Suppressor macrophage (primary cell): ENCODE data around the gene ZNF804A.
"Not testable (repeated sequence)": the region's sequence is repeated elsewhere in the genome, so short reads cannot be mapped to it uniquely, and the experiment has no call there.

Experiments used
- DNase-seq, 4 experiments: peaks; one replicate each; pipeline ENCODE4 v3.0.0-alpha.2; 2020 to 2022

The ZNF804A gene

DNA sequence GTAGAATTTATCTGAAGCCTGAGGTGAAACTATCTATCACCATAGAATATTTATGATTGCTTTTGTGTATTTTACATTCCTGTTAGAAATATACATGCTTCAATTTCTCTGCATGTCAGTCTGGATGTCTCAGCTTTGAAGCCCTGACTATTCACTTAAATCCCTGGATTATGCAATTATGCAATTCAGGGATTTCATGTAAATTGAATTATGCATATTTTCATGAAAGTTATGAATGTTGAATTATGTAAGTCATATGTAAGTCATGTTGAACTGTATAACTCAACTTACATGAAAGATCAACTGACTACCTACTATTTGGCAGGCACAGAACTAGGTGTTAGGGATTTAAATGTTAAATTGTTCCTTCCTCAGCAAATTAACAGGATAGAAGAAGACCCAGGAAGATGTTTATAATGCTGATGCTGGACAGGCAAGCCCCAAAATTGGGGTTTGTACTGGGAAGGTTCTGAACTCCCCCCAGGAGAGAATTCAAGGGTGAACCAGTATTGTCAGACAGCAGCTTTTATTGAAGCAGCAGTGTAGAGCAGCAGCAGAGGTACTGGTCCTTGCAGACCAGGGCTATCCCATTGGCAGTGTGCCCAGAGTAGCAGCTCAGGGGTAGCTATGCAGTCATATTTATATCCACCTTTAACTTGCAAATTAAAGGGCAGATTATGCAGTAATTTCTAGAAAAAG, 236.5 kb downstream of the ZNF804A start:
- DNase-seq, result no peak

DNA sequence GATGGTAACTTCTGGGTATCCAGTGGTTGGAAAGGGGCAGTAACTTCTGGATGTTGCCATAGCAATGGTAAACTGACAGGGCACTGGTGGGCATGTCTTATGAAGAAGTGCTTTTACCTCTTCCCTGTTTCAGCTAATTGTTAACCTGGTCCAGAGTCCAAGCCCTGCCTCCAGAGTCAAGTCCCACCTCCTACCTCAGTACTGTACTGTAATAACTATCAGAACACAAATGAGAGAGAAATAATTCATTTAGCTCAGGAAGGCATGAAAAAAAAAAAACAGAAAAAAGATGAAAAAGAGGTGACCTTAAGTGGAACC, 237.0 kb downstream of the ZNF804A start:
- no peak for DNase-seq

GRCh38 chr2:184847331-184847730, 249.0 kb downstream of the ZNF804A start:
- no peak for DNase-seq

DNA sequence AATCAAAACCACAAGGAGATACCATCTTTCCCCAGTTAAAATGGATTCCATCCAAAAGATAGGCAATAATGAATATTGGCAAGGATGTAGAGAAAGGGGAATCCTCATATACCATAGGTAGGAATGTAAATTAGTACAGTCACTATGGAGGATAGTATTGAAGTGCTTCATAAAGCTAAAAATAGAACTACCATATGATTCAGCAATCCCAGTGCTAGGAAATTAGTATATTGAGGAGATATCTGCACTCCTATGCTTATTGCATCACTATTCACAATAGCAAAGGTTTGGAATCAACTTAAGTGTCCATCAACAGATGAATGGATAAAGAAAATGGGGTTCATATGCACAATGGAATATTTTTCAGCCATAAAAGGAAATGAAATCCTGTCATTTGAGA, 251.2 kb downstream of the ZNF804A start:
- DNase-seq, result no peak

DNA sequence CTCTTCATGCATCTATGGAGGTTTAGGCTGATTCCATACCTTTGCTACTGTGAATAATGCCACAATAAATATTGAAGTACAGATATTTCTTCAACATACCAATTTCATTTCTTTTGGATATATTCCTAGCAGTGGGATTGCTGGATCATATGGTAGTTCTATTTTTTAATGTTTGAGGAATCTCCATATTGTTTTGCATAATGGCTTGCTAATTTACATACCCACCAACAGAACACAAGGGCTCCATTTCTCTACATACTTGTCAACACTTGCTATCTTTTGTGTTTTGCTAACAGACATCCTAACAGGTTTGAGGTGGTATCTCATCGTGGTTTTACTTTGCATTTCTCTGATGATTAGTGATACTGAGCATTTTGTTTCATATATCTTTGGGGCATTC, 253.2 kb downstream of the ZNF804A start:
- no peak for DNase-seq

DNA sequence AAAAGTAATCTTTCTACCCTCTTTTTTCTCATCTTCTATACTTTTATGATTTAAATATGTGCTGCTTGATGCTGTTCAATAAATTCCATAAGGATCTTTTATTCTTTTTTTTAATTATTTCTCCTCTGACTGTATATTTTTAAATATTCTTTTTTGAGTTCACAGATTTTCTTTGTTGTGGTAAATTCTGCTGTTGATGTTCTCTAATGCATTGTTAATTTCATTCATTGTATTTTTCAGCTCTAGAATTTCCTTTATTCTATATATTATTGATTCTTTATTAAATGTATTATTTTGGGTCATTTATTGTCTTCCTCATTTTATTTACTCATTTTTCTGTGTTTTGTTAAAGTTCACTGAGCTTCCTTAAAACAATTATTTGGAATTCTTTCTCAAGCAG, 260.9 kb downstream of the ZNF804A start:
- DNase-seq, result no peak

- no peak for DNase-seq
Measured at GRCh38 chr2:184860744-184861143, 262.4 kb downstream of the ZNF804A start.

GRCh38 chr2:184875212-184875611, 276.9 kb downstream of the ZNF804A start:
- no peak for DNase-seq

- no peak for DNase-seq
Measured at GRCh38 chr2:184875911-184876310, 277.6 kb downstream of the ZNF804A start.

DNA sequence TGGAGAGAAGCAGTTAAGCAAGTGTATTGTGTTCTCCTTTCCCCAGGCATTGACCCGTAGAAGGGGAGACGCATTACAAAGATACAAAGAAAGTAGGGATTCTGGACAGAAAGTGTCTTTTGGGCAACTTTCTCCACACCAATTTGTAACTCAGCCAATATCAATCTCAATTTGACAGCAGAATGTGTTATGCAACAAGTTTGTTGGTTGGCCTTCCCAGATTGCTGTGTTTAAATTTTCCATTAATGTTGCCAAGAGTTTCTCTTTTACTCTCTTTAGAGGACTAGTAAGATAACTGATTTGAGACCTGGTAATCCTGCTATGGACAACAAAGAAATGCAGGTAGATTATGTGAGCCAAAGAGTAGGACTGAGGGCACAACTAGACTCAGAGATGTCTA, 279.6 kb downstream of the ZNF804A start:
- no peak for DNase-seq

GRCh38 chr2:184879671-184880070, 281.3 kb downstream of the ZNF804A start:
- no peak for DNase-seq

DNA sequence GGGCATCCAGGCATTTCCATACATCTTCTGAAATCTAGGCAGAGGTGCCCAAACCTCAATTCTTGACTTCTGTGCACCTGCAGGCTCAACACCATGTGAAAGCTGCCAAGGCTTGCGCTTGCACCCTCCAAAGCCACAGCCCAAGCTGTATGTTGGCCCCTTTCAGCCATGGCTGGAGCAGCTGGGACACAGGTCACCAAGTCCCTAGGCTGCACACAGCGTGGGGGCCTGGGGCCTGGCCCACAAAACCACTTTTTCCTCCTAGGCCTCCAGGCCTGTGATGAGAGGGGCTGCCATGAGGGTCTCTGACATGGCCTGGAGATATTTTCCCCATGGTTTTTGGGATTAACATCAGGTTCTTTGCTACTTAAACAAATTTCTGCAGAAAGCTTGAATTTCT, 288.3 kb downstream of the ZNF804A start:
- not testable (repeated sequence) for DNase-seq

DNA sequence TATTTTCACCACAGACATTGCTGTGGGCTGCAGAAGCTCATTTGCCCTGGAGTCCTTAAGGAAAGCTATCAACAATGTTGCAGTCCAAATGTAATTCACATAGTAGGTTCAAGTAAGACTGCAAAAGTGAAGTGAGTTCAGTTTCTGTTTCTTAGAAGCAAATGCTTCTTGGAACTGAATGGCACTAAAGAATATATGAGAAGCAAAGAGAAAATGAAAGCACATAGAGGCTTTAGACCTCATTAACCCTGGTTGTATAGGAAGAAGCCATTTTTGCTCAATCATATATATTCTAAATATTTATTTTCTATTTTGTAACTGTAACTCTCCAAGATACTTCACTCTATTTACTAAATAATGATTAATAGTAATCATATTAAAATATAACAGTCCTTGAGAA, 292.0 kb downstream of the ZNF804A start:
- no peak for DNase-seq

DNA sequence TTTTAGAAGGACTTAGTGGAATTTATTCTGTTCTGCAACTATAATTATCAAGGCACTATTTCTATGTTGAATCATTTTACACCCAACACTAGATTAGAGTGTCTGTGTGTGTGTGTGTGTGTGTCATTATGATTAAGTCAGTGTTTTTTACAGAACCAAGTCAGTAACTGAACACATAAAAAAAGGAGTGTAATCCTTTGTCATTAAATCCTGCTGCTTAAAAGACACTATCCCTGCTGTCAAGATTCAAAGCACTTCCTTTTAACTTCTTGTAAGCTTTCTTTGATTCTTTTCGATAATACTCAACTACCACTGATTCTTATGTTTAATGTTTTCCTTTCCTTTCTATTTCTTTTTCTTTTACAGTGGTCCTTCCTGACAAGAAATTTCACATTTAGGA, 306.7 kb downstream of the ZNF804A start:
- DNase-seq, result no peak

- DNase-seq, result no peak
Measured at GRCh38 chr2:184906160-184906559, 307.8 kb downstream of the ZNF804A start.

DNA sequence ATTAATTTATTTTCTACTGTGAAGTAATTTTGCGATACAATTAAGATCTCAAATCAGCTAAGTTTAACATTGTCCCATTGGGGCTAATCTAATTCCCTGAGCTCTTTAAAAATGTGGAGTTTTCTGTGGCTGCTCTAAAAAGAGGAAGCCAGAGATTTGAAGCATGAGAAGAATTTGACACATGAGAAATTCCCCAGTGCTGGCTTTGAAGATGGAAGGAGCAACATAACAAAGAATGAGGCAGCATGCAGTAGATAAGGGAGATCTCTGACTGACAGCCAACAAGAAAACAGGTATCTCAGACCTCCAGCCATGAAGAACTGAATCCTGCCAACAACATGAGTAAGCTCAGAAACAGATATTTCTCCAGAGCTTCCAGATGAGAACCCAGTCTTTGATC, 308.4 kb downstream of the ZNF804A start:
- peak in 1 of 4 experiments; percentile 7 for DNase-seq

GRCh38 chr2:184908966-184909365, 310.6 kb downstream of the ZNF804A start:
- no peak for DNase-seq

GRCh38 chr2:184920451-184920965, 322.2 kb downstream of the ZNF804A start:
- DNase-seq, result no peak

GRCh38 chr2:184921676-184922075, 323.3 kb downstream of the ZNF804A start:
- DNase-seq, result no peak

DNA sequence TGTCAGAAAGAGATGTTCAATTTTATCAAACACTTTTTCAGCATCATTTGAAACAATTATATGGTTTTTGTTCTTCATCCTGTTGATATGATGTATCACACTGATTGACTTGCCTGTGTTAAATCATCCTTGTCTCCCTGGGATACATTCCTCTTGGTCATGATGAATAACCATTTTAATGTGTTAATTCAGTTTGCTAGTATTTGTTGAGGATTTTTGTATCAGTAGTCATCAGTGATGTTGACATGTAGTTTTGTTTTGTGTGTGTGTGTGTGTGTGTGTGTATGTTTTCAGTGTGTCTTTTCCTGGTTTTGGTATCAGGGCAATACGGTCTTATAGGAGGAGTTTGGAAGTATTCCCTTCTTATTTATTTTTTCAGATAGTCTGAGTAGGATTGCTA, 325.4 kb downstream of the ZNF804A start:
- DNase-seq, result no peak

DNA sequence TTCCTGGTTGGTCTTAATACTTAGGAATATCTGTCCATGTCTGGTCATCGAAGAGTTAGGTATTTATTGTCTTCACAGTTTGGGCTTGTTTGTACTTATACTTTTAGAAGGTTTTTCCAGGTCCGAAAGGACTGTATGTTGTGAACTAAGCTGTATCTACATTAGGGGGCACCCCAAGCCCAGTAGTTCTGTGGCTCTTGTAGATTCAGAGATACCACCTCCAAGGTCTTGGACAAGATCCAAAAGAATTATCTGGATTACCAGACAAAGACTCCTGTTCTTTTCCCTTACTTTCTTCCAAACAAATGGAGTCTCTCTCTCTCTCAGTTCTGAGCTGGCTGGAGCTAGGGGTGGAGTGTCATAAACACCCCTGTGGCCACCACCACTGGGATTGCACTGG, 328.7 kb downstream of the ZNF804A start:
- DNase-seq, result no peak

DNA sequence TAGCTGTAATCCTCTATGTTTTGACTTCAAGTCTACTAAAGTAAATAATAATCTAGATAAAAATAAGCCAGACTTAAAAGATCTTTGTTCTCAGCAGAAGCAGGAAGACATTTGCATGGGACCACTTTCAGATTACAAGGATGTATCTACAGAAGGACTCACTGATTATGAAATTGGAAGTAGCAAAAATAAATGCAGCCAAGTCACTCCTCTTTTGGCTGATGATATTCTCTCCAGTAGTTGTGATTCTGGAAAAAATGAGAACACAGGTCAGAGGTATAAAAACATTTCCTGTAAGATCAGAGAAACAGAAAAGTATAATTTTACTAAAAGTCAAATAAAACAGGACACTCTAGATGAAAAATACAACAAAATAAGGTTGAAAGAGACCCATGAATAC, 338.4 kb downstream of the ZNF804A start:
- DNase-seq, result no peak

DNA sequence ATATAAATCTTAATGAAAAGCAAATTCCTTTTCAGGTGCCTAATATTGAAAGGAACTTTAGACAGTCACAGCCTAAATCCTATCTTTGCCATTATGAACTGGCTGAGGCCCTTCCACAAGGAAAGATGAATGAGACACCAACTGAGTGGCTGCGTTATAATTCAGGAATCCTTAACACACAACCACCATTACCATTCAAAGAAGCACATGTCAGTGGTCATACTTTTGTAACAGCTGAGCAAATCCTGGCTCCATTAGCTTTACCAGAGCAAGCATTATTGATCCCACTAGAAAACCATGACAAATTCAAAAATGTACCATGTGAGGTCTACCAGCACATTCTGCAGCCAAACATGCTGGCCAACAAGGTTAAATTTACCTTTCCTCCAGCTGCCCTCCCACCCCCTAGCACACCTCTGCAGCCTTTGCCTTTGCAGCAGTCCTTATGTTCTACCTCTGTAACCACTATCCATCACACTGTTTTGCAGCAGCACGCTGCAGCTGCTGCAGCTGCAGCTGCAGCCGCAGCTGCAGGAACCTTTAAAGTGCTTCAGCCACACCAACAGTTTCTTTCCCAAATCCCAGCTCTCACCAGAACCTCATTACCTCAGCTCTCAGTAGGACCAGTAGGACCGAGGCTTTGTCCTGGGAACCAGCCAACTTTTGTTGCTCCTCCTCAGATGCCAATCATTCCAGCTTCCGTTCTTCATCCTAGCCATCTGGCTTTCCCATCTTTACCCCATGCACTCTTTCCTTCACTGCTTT, 340.1 kb downstream of the ZNF804A start:
- no peak for DNase-seq

DNA sequence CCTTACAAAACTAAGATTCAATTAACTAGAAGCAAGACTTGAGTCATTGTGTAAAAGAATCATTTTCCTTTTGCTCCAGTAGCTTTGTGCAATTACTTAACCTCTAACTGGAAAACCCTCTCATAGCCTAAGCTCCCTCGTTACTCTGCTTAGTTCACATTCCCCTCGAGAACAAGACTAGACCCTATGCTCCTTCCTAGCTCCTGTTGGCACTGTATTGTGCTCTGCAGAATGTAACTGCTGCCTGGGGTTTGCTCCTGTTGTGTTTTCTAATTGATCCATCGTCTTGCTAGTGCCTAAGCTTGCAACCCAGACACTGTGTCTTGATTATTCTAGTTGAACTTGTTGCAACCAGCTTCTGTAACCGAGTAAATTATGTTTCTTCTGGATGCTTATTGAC, 347.0 kb downstream of the ZNF804A start:
- DNase-seq, result no peak
